HepG2 (cell line): ENCODE measurements around the gene MOGAT3.

Source experiments
- TBP ChIP-seq: sonication (generic); formaldehyde crosslinking; IDR thresholded peaks from 2 replicates; pipeline ENCODE4 v1.5.0; 2020; ENCODE audit warnings: missing genetic modification reagents
- TCF12 ChIP-seq, 2 experiments: fragments of 450-650 bp in 1 of 2; sonication (generic) in 1 of 2; formaldehyde crosslinking in 1 of 2; IDR thresholded peaks; 2 replicates each; pipeline versions ENCODE4 v1.6.1 to v1.8.0; 2017 to 2022; ENCODE audit warnings: antibody characterized with exemption in 1 of 2, mild to moderate bottlenecking in 1 of 2, missing genetic modification reagents in 1 of 2, moderate library complexity in 1 of 2
- ZNF101 ChIP-seq: sonication (generic); formaldehyde crosslinking; IDR thresholded peaks from 2 replicates; pipeline ENCODE4 v1.4.0; 2020; ENCODE audit warnings: mild to moderate bottlenecking, low read depth, missing genetic modification reagents, borderline replicate concordance
- ZNF143 ChIP-seq: sonication (generic); formaldehyde crosslinking; IDR thresholded peaks from 2 replicates; pipeline ENCODE4 v1.4.0; 2020; ENCODE audit warnings: missing genetic modification reagents
- ZNF296 ChIP-seq: sonication (generic); formaldehyde crosslinking; conservative IDR thresholded peaks from 2 replicates; pipeline ENCODE4 v1.5.0; 2020; ENCODE audit warnings: mild to moderate bottlenecking, missing genetic modification reagents

DNA sequence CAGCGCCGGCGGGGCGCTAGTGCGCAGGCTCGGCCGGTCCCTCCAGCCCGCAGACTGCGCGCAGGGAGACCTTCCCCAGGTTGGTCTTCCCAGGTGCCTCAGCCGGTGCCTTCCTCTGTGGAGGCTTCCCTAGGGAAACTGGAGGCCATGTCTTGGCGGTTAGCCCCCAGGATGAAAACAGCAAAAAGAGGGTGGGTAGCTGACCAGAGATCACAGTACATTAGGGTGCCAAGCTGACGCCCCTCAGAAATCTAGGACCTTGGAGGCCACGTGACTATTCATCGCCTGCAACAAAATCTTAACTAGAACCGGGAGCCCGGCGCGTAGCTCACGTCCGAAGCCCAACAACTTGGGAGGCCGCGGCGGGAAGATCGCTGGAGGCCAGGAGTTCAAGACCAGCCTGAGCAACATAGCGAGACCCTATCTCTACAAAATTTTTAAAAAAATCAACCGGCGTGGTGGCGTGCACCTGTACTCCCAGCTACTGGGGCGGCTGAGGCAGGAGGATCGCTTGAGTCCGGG, 44.4 kb upstream of the MOGAT3 start:
- TF ChIP-seq TCF12 (IDR thresholded peaks at IDR 0.05) (no peak), TCF12 (CRISPR knock-in tag; IDR thresholded peaks at IDR 0.05) (no peak), ZNF101 (CRISPR knock-in tag) (no peak), TBP (no peak), ZNF143 (CRISPR knock-in tag) (no peak), ZNF296 (CRISPR knock-in tag) (no peak)
